Breast epithelium (tissue), 3 donors: ENCODE results near the gene KRT16.

ENCODE experiments used
- CTCF ChIP-seq, 3 donors: fragments of 450-650 bp; IDR thresholded peaks; one replicate each; pipeline ENCODE4 v1.5.1; 2016 to 2017; ENCODE audit warnings: antibody characterized with exemption in 3 of 3, mild to moderate bottlenecking in 3 of 3, moderate library complexity in 3 of 3
- POLR2A ChIP-seq: fragments of 450-650 bp; IDR thresholded peaks from one replicate; pipeline ENCODE4 v1.6.1; 2016; ENCODE audit warnings: antibody characterized with exemption, mild to moderate bottlenecking, moderate library complexity

- TF ChIP-seq POLR2A, result no peak
- TF ChIP-seq CTCF (IDR thresholded peaks at IDR 0.05), result no peak
These were observed 4.6 kb upstream of the KRT16 start for GRCh38 chr17:41617136-41617535.
